Stimulated activated CD4-positive, alpha-beta T cell treated with anti-CD3 and anti-CD28 coated beads, Interleukin-2, amount 100 ng/mL, for 24 hours (primary cell): ENCODE data around the gene S100A11.

Experiments used
- DNase-seq, 2 donors: peaks; one replicate each; pipeline ENCODE4 v3.0.0-alpha.2; 2020

Gene S100A11

GRCh38 chr1:152038871-152039270 is 2.1 kb upstream of the S100A11 start:
- DNase-seq: no peak

GRCh38 chr1:152035539-152036266 is 1.1 kb downstream of the S100A11 start:
- DNase-seq: peak; percentile 22 to 28

- peak; percentile 69 to 70 for DNase-seq
Observed at GRCh38 chr1:152034654-152035538, 1.9 kb downstream of the S100A11 start.

GRCh38 chr1:152034324-152034653 is 2.5 kb downstream of the S100A11 start:
- DNase-seq: no peak

GRCh38 chr1:152029929-152030211 is 6.9 kb downstream of the S100A11 start:
- no peak for DNase-seq

GRCh38 chr1:152029144-152029928 is 7.5 kb downstream of the S100A11 start:
- DNase-seq: peak in 1 of 2 donors; percentile 17

GRCh38 chr1:152026895-152027294 is 9.9 kb downstream of the S100A11 start:
- DNase-seq: no peak

GRCh38 chr1:152024223-152024622 is 12.6 kb downstream of the S100A11 start:
- no peak for DNase-seq

GRCh38 chr1:152023221-152023620 is 13.6 kb downstream of the S100A11 start:
- no peak for DNase-seq

GRCh38 chr1:152022474-152022873 is 14.3 kb downstream of the S100A11 start:
- DNase-seq: no peak

- DNase-seq: no peak
Observed at GRCh38 chr1:152021569-152021968, 15.2 kb downstream of the S100A11 start.

GRCh38 chr1:152020849-152021248 is 16.0 kb downstream of the S100A11 start:
- no peak for DNase-seq

GRCh38 chr1:152018537-152018936 is 18.3 kb downstream of the S100A11 start:
- peak in 1 of 2 donors; percentile 46 for DNase-seq

GRCh38 chr1:152015766-152016165 is 21.0 kb downstream of the S100A11 start:
- no peak for DNase-seq

- no peak for DNase-seq
Observed at GRCh38 chr1:152014943-152015342, 21.9 kb downstream of the S100A11 start.

- peak; percentile 45 to 52 for DNase-seq
Observed at GRCh38 chr1:152013664-152014237, 23.1 kb downstream of the S100A11 start.

GRCh38 chr1:152009691-152010090 is 27.1 kb downstream of the S100A11 start:
- DNase-seq: no peak

GRCh38 chr1:152007047-152007446 is 29.8 kb downstream of the S100A11 start:
- DNase-seq: no peak

GRCh38 chr1:152005360-152005912 is 31.4 kb downstream of the S100A11 start:
- DNase-seq: no peak

GRCh38 chr1:152003846-152004442 is 32.9 kb downstream of the S100A11 start:
- DNase-seq: no peak

- DNase-seq: no peak
Observed at GRCh38 chr1:152002960-152003359, 33.8 kb downstream of the S100A11 start.
